HG02885 (cell line): ENCODE measurements around the gene AGFG1.
A peak's percentile ranks its signal among the peaks of the same experiment; 100 is the strongest.

Experiments
- ATAC-seq: cut with Tn5 transposase; IDR thresholded peaks from one replicate; pipeline ENCODE4 v1.9.1; 2021; ENCODE audit warnings: mild to moderate bottlenecking; ENCODE audit not compliant: unreplicated experiment, poor library complexity

The AGFG1 gene

GRCh38 chr2:227471924-227472264 lies at the start of gene AGFG1:
Gene AGFG1, plus strand, starts transcription at chr2:227472156. Its CDS starts 266 bp downstream, at chr2:227472422.
- ATAC-seq: peak; percentile 86

- no peak for ATAC-seq
These were observed 48.1 kb upstream of the AGFG1 start for GRCh38 chr2:227423656-227424499.

GRCh38 chr2:227428731-227429285 lies 43.1 kb upstream of the AGFG1 start:
- ATAC-seq: no peak

GRCh38 chr2:227430639-227431038 lies 41.3 kb upstream of the AGFG1 start:
- ATAC-seq: no peak

- ATAC-seq: no peak
These were observed 38.8 kb upstream of the AGFG1 start for GRCh38 chr2:227433171-227433570.

- ATAC-seq: no peak
These were observed 35.4 kb upstream of the AGFG1 start for GRCh38 chr2:227436436-227437174.

GRCh38 chr2:227439214-227439613 lies 32.7 kb upstream of the AGFG1 start:
- no peak for ATAC-seq

- no peak for ATAC-seq
These were observed 29.3 kb upstream of the AGFG1 start for GRCh38 chr2:227442639-227443038.

GRCh38 chr2:227443889-227444568 lies 27.9 kb upstream of the AGFG1 start:
- ATAC-seq: no peak

- no peak for ATAC-seq
These were observed 24.4 kb upstream of the AGFG1 start for GRCh38 chr2:227447606-227448005.

- ATAC-seq: no peak
These were observed 21.6 kb upstream of the AGFG1 start for GRCh38 chr2:227450311-227450841.

- ATAC-seq: no peak
These were observed 20.9 kb upstream of the AGFG1 start for GRCh38 chr2:227450926-227451654.

- no peak for ATAC-seq
These were observed 20.3 kb upstream of the AGFG1 start for GRCh38 chr2:227451655-227451992.

- no peak for ATAC-seq
These were observed 18.1 kb upstream of the AGFG1 start for GRCh38 chr2:227453810-227454209.

- ATAC-seq: no peak
These were observed 17.6 kb upstream of the AGFG1 start for GRCh38 chr2:227454323-227454860.

GRCh38 chr2:227455200-227455599 lies 16.8 kb upstream of the AGFG1 start:
- ATAC-seq: peak; percentile 39

GRCh38 chr2:227456102-227456501 lies 15.9 kb upstream of the AGFG1 start:
- no peak for ATAC-seq

- no peak for ATAC-seq
These were observed 15.2 kb upstream of the AGFG1 start for GRCh38 chr2:227456772-227457171.

- ATAC-seq: peak; percentile 26
These were observed 11.9 kb upstream of the AGFG1 start for GRCh38 chr2:227460070-227460485.

GRCh38 chr2:227460833-227461232 lies 11.1 kb upstream of the AGFG1 start:
- ATAC-seq: no peak
